Measurements from ENCODE around the gene ZNF335. TPM values are rescaled to one million over a fixed set of nuclear protein-coding genes. Genes with fewer than 3 reads are reported as not detected.

The ZNF335 gene
- total and polyA plus RNA-seq, 2 of the 13 experiments (the other 11 are each of a cell fraction or from before 2014, with no cell fraction given) = 9.7 to 13.7 TPM

DNA sequence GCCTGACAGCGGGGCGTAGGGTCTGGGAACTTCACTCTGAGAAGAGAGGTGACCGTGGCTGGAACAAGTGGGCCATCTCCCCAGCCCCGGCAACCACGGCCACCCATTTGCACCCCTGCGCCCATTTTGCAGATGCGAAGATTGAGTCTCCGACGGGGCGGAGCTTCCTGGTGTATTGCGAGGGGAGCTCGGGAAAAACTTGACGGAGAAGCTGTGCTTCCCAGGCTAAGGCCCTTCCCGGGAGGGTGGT is 653 bp downstream of the ZNF335 start:
- ATAC-seq (no peak), FAIRE-seq (no peak), DNase-seq (ENCODE audit: low spot score) (no peak)
- no TSS peak for BruUV-seq (replicated peaks)
- H2AFZ ChIP-seq (ENCODE audit: low read length) = no peak overlapping the region
- CTCF ChIA-PET (ENCODE audit: low intra/inter-chr PET ratio, low total read pairs) = interaction anchor here (0.9 to 1.1 kb wide), 2 partner anchors 43 to 81 kb away, joined by 3 read pairs; no protein-coding TSS in a partner anchor
- H3K4me3 ChIP-seq (replicated peaks in 1 of 3; ENCODE audit: insufficient read depth in 1 of 3, low read depth in 2 of 3, low read length in 3 of 3) = peak overlapping the region; percentile 82 to 97 (median 96)
- peak overlapping the region; percentile 98 for H3K27ac ChIP-seq (ENCODE audit: extremely low read length, insufficient read depth, low read length)
- peak overlapping the region; percentile 89 for H3K4me2 ChIP-seq (ENCODE audit: low read depth, low read length)
- intact Hi-C loops (cut with micrococcal nuclease; ENCODE audit: unreplicated experiment) (loop anchor here (5.0 kb wide), 4 partner anchors 39 to 629 kb away; partner anchors contain the start of genes NCOA5 and PCIF1), in situ Hi-C loops (cut with HindIII; ENCODE audit: extremely low pct_ligation_motif_present, low pct_unique_long_range_greater_than_20kb) (no loop called here)
- H3K79me2 ChIP-seq (ENCODE audit: insufficient read depth, low read length) = peaks cover 6% of the 10 kb centered on the region
- H3K9ac ChIP-seq (ENCODE audit: insufficient read depth, low read depth, low read length) = peak overlapping the region; percentile 99
- peaks cover 0 to 7% of the 10 kb centered on the region in 2 experiments; a peak in 1 of 5 replicates for H3K27me3 ChIP-seq (ENCODE audit: control insufficient read depth in 1 of 2, insufficient read depth in 2 of 2, low read length in 2 of 2)
- 0% methylated on average over 11 of the region's 14 CpGs for WGBS (ENCODE audit: low lambda C conversion rate)
- 0 out of 2 replicates have a peak, but pooled peaks cover 2% of the 10 kb centered on the region for H4K20me1 ChIP-seq (ENCODE audit: insufficient read depth, low read length)
- H3K36me3 ChIP-seq (replicated peaks in 1 of 2; ENCODE audit: control insufficient read depth in 1 of 2, insufficient read depth in 2 of 2, low read length in 2 of 2) = peaks cover 18 to 27% of the 10 kb centered on the region in 2 experiments
- no peaks in the 10 kb centered on the region for H3K9me3 ChIP-seq (ENCODE audit: low read length)
- POLR2A ChIA-PET = interaction anchor here (0.9 to 4.9 kb wide), 13 partner anchors 13 to 393 kb away, joined by 4 to 67 read pairs (median 9); partner anchors contain the start of genes CTSA, DNTTIP1, NEURL2 and PCIF1
- H3K4me1 ChIP-seq (ENCODE audit: insufficient read depth, low read length) = peaks cover 26% of the 10 kb centered on the region
- 0 out of 2 replicates have a peak, but pooled peaks have one; percentile 16 for TF ChIP-seq CHCHD3 (CRISPR knock-in tag; IDR thresholded peaks at IDR 0.05)
- no peak for TF ChIP-seq ONECUT2 (CRISPR knock-in tag; IDR thresholded peaks at IDR 0.05)
- TF ChIP-seq, protein P1, sequence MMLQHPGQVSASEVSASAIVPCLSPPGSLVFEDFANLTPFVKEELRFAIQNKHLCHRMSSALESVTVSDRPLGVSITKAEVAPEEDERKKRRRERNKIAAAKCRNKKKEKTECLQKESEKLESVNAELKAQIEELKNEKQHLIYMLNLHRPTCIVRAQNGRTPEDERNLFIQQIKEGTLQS (CRISPR knock-in tag; IDR thresholded peaks at IDR 0.05) = no peak; the same call in none of the 2 replicates
- peak; percentile 99 for TF ChIP-seq SAFB2 (CRISPR knock-in tag; IDR thresholded peaks at IDR 0.05; ENCODE audit: borderline replicate concordance, low read depth)
- peak; percentile 100 for TF ChIP-seq ZMYM3 (CRISPR knock-in tag; IDR thresholded peaks at IDR 0.05)
- TF ChIP-seq PCBP1 (IDR thresholded peaks at IDR 0.05; ENCODE audit: borderline replicate concordance, low read depth, low read length) = peak; percentile 97; the same call in 1 of the 2 replicates
- TF ChIP-seq, protein P2, sequence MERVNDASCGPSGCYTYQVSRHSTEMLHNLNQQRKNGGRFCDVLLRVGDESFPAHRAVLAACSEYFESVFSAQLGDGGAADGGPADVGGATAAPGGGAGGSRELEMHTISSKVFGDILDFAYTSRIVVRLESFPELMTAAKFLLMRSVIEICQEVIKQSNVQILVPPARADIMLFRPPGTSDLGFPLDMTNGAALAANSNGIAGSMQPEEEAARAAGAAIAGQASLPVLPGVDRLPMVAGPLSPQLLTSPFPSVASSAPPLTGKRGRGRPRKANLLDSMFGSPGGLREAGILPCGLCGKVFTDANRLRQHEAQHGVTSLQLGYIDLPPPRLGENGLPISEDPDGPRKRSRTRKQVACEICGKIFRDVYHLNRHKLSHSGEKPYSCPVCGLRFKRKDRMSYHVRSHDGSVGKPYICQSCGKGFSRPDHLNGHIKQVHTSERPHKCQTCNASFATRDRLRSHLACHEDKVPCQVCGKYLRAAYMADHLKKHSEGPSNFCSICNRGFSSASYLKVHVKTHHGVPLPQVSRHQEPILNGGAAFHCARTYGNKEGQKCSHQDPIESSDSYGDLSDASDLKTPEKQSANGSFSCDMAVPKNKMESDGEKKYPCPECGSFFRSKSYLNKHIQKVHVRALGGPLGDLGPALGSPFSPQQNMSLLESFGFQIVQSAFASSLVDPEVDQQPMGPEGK (CRISPR knock-in tag; IDR thresholded peaks at IDR 0.05) = no peak
- TF ChIP-seq, protein P3, sequence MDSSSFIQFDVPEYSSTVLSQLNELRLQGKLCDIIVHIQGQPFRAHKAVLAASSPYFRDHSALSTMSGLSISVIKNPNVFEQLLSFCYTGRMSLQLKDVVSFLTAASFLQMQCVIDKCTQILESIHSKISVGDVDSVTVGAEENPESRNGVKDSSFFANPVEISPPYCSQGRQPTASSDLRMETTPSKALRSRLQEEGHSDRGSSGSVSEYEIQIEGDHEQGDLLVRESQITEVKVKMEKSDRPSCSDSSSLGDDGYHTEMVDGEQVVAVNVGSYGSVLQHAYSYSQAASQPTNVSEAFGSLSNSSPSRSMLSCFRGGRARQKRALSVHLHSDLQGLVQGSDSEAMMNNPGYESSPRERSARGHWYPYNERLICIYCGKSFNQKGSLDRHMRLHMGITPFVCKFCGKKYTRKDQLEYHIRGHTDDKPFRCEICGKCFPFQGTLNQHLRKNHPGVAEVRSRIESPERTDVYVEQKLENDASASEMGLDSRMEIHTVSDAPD (CRISPR knock-in tag; IDR thresholded peaks at IDR 0.05) = 0 out of 2 replicates have a peak, but pooled peaks have one; percentile 14
- TF ChIP-seq ZNF674 (CRISPR knock-in tag; IDR thresholded peaks at IDR 0.05; ENCODE audit: low read depth) = no peak
- TF ChIP-seq, protein P4, sequence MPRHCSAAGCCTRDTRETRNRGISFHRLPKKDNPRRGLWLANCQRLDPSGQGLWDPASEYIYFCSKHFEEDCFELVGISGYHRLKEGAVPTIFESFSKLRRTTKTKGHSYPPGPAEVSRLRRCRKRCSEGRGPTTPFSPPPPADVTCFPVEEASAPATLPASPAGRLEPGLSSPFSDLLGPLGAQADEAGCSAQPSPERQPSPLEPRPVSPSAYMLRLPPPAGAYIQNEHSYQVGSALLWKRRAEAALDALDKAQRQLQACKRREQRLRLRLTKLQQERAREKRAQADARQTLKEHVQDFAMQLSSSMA (CRISPR knock-in tag; IDR thresholded peaks at IDR 0.05) = no peak
- peak; percentile 51; the same call in 1 of the 2 replicates for TF ChIP-seq RNF2 (conservative IDR thresholded peaks at IDR 0.05; ENCODE audit: low read depth)
- TF ChIP-seq, protein P5, sequence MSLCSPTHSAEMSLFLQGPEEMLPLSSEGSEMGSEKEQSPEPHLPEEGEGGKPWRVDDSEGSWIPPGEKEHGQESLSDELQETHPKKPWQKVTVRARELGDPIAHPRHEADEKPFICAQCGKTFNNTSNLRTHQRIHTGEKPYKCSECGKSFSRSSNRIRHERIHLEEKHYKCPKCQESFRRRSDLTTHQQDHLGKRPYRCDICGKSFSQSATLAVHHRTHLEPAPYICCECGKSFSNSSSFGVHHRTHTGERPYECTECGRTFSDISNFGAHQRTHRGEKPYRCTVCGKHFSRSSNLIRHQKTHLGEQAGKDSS (CRISPR knock-in tag; IDR thresholded peaks at IDR 0.05; ENCODE audit: borderline replicate concordance, low read depth) = no peak
- no peak for TF ChIP-seq MYC (CRISPR knock-in tag; IDR thresholded peaks at IDR 0.05; ENCODE audit: borderline replicate concordance)
- TF ChIP-seq ZSCAN20 (CRISPR knock-in tag; IDR thresholded peaks at IDR 0.05; ENCODE audit: borderline replicate concordance) = no peak
- TF ChIP-seq, protein P6, sequence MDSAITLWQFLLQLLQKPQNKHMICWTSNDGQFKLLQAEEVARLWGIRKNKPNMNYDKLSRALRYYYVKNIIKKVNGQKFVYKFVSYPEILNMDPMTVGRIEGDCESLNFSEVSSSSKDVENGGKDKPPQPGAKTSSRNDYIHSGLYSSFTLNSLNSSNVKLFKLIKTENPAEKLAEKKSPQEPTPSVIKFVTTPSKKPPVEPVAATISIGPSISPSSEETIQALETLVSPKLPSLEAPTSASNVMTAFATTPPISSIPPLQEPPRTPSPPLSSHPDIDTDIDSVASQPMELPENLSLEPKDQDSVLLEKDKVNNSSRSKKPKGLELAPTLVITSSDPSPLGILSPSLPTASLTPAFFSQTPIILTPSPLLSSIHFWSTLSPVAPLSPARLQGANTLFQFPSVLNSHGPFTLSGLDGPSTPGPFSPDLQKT (CRISPR knock-in tag; IDR thresholded peaks at IDR 0.05; ENCODE audit: borderline replicate concordance) = no peak
- TF ChIP-seq ARHGAP35 (CRISPR knock-in tag; IDR thresholded peaks at IDR 0.05; ENCODE audit: borderline replicate concordance) = peak; percentile 3; the same call in 1 of the 2 replicates

All from HepG2 (cell line).